Liver (tissue), 9 donors: ENCODE measurements around the gene PRR15L. TPM values are rescaled to one million over a fixed set of nuclear protein-coding genes. Genes with fewer than 3 reads are reported as not detected.

Experiments used
- DNase-seq: peaks from one replicate; pipeline ENCODE4 v3.0.0-alpha.2; 2017; ENCODE audit warnings: low spot score
- H3K27ac ChIP-seq, 2 donors: one replicate each; pipeline ENCODE4 v1.7.0; 2013; ENCODE audit warnings: inconsistent platforms in 2 of 2, low read length in 2 of 2, control low read depth in 1 of 2, low read depth in 1 of 2, mild to moderate bottlenecking in 1 of 2
- H3K27me3 ChIP-seq, 4 donors: one replicate each; pipeline versions ENCODE4 v1.6.1 to v1.7.0; 2013; ENCODE audit warnings: low read length in 3 of 4, inconsistent platforms in 1 of 4, mild to moderate bottlenecking in 1 of 4, moderate library complexity in 1 of 4; ENCODE audit not compliant: control insufficient read depth in 4 of 4, insufficient read depth in 4 of 4
- H3K36me3 ChIP-seq, 4 donors: one replicate each; pipeline versions ENCODE4 v1.6.1 to v1.7.0; 2013; ENCODE audit warnings: low read length in 3 of 4, mild to moderate bottlenecking in 3 of 4, low read depth in 1 of 4, moderate library complexity in 1 of 4; ENCODE audit not compliant: control insufficient read depth in 4 of 4, insufficient read depth in 3 of 4
- H3K4me1 ChIP-seq, 4 donors: one replicate each; pipeline versions ENCODE4 v1.6.1 to v1.7.0; 2013; ENCODE audit warnings: low read length in 3 of 4, mild to moderate bottlenecking in 3 of 4, moderate library complexity in 1 of 4; ENCODE audit not compliant: control insufficient read depth in 4 of 4, insufficient read depth in 4 of 4
- H3K4me3 ChIP-seq, 3 donors: one replicate each; pipeline versions ENCODE4 v1.6.1 to v1.7.0; 2013; ENCODE audit warnings: low read length in 3 of 3, control low read depth in 1 of 3, low read depth in 1 of 3, mild to moderate bottlenecking in 1 of 3
- H3K9ac ChIP-seq, 2 donors: one replicate each; pipeline ENCODE4 v1.7.0; 2013; ENCODE audit warnings: low read length in 2 of 2, mild to moderate bottlenecking in 2 of 2, moderate library complexity in 2 of 2, control low read depth in 1 of 2, low read depth in 1 of 2
- H3K9me3 ChIP-seq, 4 donors: one replicate each; pipeline versions ENCODE4 v1.6.1 to v1.7.0; 2013; ENCODE audit warnings: low read length in 3 of 4; ENCODE audit not compliant: control insufficient read depth in 4 of 4
- ATF3 ChIP-seq: IDR thresholded peaks from 2 replicates; pipeline ENCODE4 v1.6.1; 2016; ENCODE audit warnings: antibody characterized with exemption
- CTCF ChIP-seq: fragments of 150-350 bp; IDR thresholded peaks from 2 replicates; pipeline ENCODE4 v1.5.1; 2017; ENCODE audit warnings: improper control_type of control experiment, low read depth, low read length; ENCODE audit not compliant: missing input control
- EGR1 ChIP-seq, 2 donors: IDR thresholded peaks; 2 replicates each; pipeline ENCODE4 v1.6.1; 2016 to 2018; ENCODE audit warnings: antibody characterized with exemption in 2 of 2, low read depth in 2 of 2
- FOXA1 ChIP-seq: IDR thresholded peaks from 2 replicates; pipeline ENCODE4 v1.6.1; 2016; ENCODE audit warnings: antibody characterized with exemption
- FOXA2 ChIP-seq: IDR thresholded peaks from 2 replicates; pipeline ENCODE4 v1.6.1; 2016; ENCODE audit warnings: antibody characterized with exemption
- GABPA ChIP-seq, 2 donors: IDR thresholded peaks in 1 of 2; conservative IDR thresholded peaks in 1 of 2; 2 replicates each; pipeline ENCODE4 v1.6.1; 2016; ENCODE audit warnings: antibody characterized with exemption in 2 of 2, mild to moderate bottlenecking in 1 of 2, moderate library complexity in 1 of 2
- HNF4A ChIP-seq, 2 donors: conservative IDR thresholded peaks; 2 replicates each; pipeline ENCODE4 v1.6.1; 2016; ENCODE audit warnings: antibody characterized with exemption in 2 of 2, mild to moderate bottlenecking in 2 of 2
- HNF4G ChIP-seq: IDR thresholded peaks from 2 replicates; pipeline ENCODE4 v1.6.1; 2016; ENCODE audit warnings: antibody characterized with exemption
- JUND ChIP-seq, 2 donors: IDR thresholded peaks; 2 replicates each; pipeline ENCODE4 v1.6.1; 2016; ENCODE audit warnings: antibody characterized with exemption in 2 of 2
- MAX ChIP-seq: IDR thresholded peaks from 2 replicates; pipeline ENCODE4 v1.6.1; 2016; ENCODE audit warnings: antibody characterized with exemption
- NR2F2 ChIP-seq: IDR thresholded peaks from 2 replicates; pipeline ENCODE4 v1.6.1; 2016; ENCODE audit warnings: antibody characterized with exemption
- RAD21 ChIP-seq, 2 donors: IDR thresholded peaks; 2 replicates each; pipeline ENCODE4 v1.6.1; 2016; ENCODE audit warnings: antibody characterized with exemption in 2 of 2, mild to moderate bottlenecking in 2 of 2
- REST ChIP-seq: IDR thresholded peaks from 2 replicates; pipeline ENCODE4 v1.6.1; 2016; ENCODE audit warnings: antibody characterized with exemption, mild to moderate bottlenecking
- RXRA ChIP-seq, 2 donors: IDR thresholded peaks; 2 replicates each; pipeline ENCODE4 v1.6.1; 2017 to 2018; ENCODE audit warnings: antibody characterized with exemption in 2 of 2, mild to moderate bottlenecking in 1 of 2
- SP1 ChIP-seq: IDR thresholded peaks from 2 replicates; pipeline ENCODE4 v1.6.1; 2018; ENCODE audit warnings: antibody characterized with exemption, mild to moderate bottlenecking
- TAF1 ChIP-seq: conservative IDR thresholded peaks from 2 replicates; pipeline ENCODE4 v1.6.1; 2016; ENCODE audit warnings: antibody characterized with exemption, mild to moderate bottlenecking
- YY1 ChIP-seq: IDR thresholded peaks from 2 replicates; pipeline ENCODE4 v1.6.1; 2016; ENCODE audit warnings: antibody characterized with exemption, mild to moderate bottlenecking
- ZBTB33 ChIP-seq: IDR thresholded peaks from 2 replicates; pipeline ENCODE4 v1.6.1; 2016; ENCODE audit warnings: antibody characterized with exemption
- WGBS: extraction: QIAGEN DNeasy Blood & Tissue Kit; methylation state at CpG from one replicate; pipeline ENCODE4 v1.1.7; 2013; 5-methylcytosine and 5-hydroxymethylcytosine counted together
- polyA plus RNA-seq, 2 donors: library from polyadenylated mRNA; stranded (reverse) in 1 of 2; unstranded in 1 of 2; fragments of 200-250 nt in 1 of 2; fragments of >200 nt in 1 of 2; fragmentation: Nextera tagmentation in 1 of 2; extraction: Ambion mirVana in 1 of 2; gene quantifications; one replicate each; pipeline versions ENCODE4 v1.2.1 to v1.2.3, GENCODE V29; 2013 to 2015
- total RNA-seq, 2 donors: library from RNA; depleted of rRNA; stranded (reverse); fragments of >200 nt; gene quantifications; one replicate each; pipeline ENCODE4 v1.2.3, GENCODE V29; 2014
- donor health status: healthy.
- donor health status: healthy.
- donor health status: healthy.
- donor health status: healthy.
- donor health status: healthy.

Gene PRR15L
- total and polyA plus RNA-seq, 4 donors: 0.83 to 11.0 (median 1.9) TPM

GRCh38 chr17:48004983-48005382 is 47.3 kb upstream of the PRR15L start (continued):
- TF ChIP-seq REST: no peak

GRCh38 chr17:48003417-48004151 is 45.9 kb upstream of the PRR15L start:
- no peaks in the 10 kb centered on the region for H3K27me3 ChIP-seq
- H3K36me3 ChIP-seq: no peaks in the 10 kb centered on the region
- TF ChIP-seq MAX (no peak), JUND (IDR thresholded peaks at IDR 0.05) (no peak), RXRA (IDR thresholded peaks at IDR 0.05) (no peak), CTCF (no peak), FOXA1 (no peak), RAD21 (IDR thresholded peaks at IDR 0.05) (no peak), FOXA2 (no peak), NR2F2 (no peak), TAF1 (no peak), HNF4G (no peak), ATF3 (no peak), SP1 (no peak), HNF4A (conservative IDR thresholded peaks at IDR 0.05) (no peak), YY1 (no peak), GABPA (IDR thresholded peaks at IDR 0.05 in 1 of 2, conservative IDR thresholded peaks at IDR 0.05 in 1 of 2) (no peak), REST (no peak), ZBTB33 (no peak), EGR1 (IDR thresholded peaks at IDR 0.05; ENCODE audit: low read depth in 2 of 2) (no peak)
- no peak overlapping the region for H3K9ac ChIP-seq
- H3K4me1 ChIP-seq: peaks cover 0 to 2% (median 0%) of the 10 kb centered on the region in 4 donors
- no peak overlapping the region for H3K4me3 ChIP-seq
- WGBS: 74% methylated on average over 17 of the region's 17 CpGs
- no peak overlapping the region for H3K27ac ChIP-seq
- H3K9me3 ChIP-seq: no peaks in the 10 kb centered on the region
- DNase-seq: no peak
